NCI-H2029 (cell line): ENCODE measurements around the gene RNU6-9.

Source experiments
- DNase-seq: peaks from one replicate; lab custom pipeline; 2025; lab: John Stamatoyannopoulos, UW

RNU6-9 gene

GRCh38 chr19:899336-900042 lies 6.2 kb downstream of the RNU6-9 start:
- DNase-seq = no peak

GRCh38 chr19:900043-900301 lies 6.7 kb downstream of the RNU6-9 start:
- no peak for DNase-seq

- DNase-seq = peak; percentile 21
Measured at GRCh38 chr19:900302-901111, 7.2 kb downstream of the RNU6-9 start.

GRCh38 chr19:901216-902092 lies 8.2 kb downstream of the RNU6-9 start:
- DNase-seq = no peak

GRCh38 chr19:902093-902370 lies 8.7 kb downstream of the RNU6-9 start:
- no peak for DNase-seq

- DNase-seq = no peak
Measured at GRCh38 chr19:902446-903226, 9.4 kb downstream of the RNU6-9 start.

- no peak for DNase-seq
Measured at GRCh38 chr19:903266-903797, 10.0 kb downstream of the RNU6-9 start.

GRCh38 chr19:904545-904944 lies 11.3 kb downstream of the RNU6-9 start:
- DNase-seq = no peak

GRCh38 chr19:906480-906879 lies 13.2 kb downstream of the RNU6-9 start:
- no peak for DNase-seq

- no peak for DNase-seq
Measured at GRCh38 chr19:907183-907853, 14.0 kb downstream of the RNU6-9 start.

- DNase-seq = no peak
Measured at GRCh38 chr19:911197-912033, 18.1 kb downstream of the RNU6-9 start.

- no peak for DNase-seq
Measured at GRCh38 chr19:912181-913079, 19.1 kb downstream of the RNU6-9 start.

GRCh38 chr19:913080-913748 lies 19.9 kb downstream of the RNU6-9 start, which contains the start of gene R3HDM4:
Gene R3HDM4, minus strand, starts transcription at chr19:913219. Its CDS starts 62 bp downstream, at chr19:913157.
- peak; percentile 52 for DNase-seq

- no peak for DNase-seq
Measured at GRCh38 chr19:916645-917322, 23.5 kb downstream of the RNU6-9 start.

GRCh38 chr19:917323-918151 lies 24.3 kb downstream of the RNU6-9 start, which contains the start of gene KISS1R:
Gene KISS1R, plus strand, starts transcription at chr19:917333. Its CDS starts 170 bp downstream, at chr19:917503.
- DNase-seq = peak; percentile 37

GRCh38 chr19:918152-918437 lies 24.8 kb downstream of the RNU6-9 start:
- DNase-seq = no peak

GRCh38 chr19:918481-919198 lies 25.4 kb downstream of the RNU6-9 start:
- DNase-seq = no peak
